ENCODE data around the gene UNCX.

The UNCX gene

DNA sequence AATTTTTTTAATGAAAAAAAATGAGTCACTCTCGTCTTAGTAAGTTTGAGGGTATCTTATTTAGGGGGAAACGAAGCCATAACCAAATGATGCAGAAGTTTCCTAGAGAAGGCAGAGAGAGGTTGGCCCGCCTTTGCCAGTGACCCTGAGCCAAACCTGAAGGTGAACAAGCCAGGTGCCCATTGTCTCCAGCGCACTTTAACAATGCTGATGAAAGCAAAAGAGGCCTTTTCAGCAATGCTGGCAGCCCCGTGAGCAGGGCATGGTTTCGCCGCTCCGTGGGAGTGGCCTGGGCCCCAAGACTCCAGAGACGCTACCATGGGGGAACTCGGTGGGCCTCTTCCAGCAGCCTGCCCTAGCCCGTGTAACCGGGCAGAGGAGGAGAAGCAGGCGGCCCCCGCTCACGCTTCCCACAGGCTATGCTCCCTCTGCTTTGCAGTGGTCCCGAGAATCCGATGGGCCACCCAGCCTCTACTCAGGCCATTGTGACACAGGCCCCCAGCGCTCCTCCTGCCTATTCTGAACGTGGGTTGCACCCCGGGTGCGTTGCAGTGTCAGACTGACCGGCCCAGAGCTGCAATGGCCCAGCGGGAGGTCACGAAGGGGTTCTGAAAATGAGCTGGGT lies 14.0 kb upstream of the UNCX start:
- no peak for DNase-seq (ENCODE audit: low read depth)

DNA sequence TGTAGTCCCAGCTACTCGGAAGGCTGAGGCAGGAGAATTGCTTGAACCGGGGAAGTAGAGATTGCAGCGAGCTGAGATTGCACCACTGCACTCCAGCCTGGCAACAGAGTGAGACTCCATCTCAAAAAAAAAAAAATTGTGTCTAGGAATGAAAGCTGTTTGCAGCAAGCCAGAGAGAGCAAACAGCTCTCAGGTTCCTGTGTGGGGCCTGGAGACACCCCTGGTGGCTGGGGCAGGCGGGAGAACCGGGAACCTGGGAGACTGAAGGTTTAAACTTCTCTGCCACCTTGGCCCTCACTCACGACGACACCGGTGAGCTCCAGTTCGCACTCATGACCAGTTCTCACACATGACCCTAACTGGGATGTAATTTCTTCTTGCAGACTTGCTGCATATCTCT lies 13.2 kb upstream of the UNCX start:
- DNase-seq (ENCODE audit: low read depth), result no peak

DNA sequence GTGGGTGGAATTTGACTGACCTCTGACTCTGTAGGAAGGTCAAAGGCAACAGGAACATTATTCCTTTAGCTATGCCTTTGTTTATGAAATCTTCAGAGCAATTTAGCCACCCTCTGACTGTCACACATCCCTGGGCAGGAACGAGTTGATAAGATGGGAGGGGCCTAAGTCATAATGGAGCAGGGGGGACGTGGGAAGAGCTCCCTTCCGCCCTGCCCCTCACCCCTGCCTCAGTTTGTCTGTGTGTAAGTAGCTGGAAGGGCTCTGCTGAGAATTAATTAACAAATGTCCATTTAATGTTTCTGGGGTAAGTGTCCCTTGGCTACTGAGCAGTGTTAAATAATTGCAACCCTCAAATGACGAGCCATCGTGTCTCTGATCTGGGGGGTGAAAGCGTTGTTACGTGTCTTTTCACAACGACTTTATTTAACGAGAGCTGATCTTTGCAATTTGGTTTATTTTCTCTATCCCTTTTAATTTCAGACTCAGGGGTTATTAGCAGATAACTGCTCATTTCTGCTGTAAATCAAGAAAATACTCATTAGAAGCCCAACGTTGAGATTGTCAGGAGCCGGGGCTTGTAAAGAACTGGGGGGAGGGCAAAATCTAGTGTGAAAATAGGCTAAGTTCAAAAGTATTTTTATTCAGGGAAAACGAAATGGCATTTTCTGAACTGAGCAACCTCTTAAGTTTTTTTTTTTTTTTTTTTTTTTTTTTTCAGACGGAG lies 12.5 kb upstream of the UNCX start:
- DNase-seq (ENCODE audit: low read depth), result no peak

DNA sequence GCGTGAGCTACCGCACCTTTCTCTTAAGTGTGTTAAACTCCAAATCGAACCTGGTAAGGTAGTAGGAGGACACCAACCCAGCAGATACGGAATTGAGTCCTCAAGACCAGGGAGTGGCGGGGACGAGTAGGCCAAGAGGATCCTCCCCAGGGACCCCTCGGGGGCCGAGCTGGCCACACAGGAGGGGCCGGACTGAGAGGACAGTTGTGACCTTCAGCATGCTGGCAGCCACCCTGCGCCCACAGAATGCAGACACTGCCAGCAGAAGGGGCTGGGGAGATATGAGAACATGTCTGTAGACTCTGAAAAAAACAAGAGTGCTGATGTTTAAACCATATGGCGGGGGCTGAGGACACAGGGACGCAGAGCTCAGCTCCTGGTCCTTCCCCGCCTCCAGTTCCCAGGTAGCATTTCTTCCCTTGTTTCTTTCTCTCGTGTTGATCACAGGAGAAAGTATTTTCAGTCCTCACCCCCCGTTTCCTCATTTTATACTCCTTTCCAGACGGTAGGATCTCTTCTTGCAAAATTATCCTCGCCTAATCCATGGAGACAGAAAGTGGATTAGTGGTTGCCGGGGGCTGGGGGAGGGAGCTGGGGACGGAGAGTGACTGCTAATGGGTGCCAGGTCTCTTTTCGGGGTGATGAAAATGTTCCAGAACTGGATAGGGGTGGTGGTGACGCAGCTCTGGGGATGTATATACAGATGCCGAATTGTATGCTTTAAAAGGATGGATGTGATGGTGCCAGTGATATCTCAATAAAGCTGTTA lies 11.5 kb upstream of the UNCX start:
- DNase-seq (ENCODE audit: low read depth), result no peak

DNA sequence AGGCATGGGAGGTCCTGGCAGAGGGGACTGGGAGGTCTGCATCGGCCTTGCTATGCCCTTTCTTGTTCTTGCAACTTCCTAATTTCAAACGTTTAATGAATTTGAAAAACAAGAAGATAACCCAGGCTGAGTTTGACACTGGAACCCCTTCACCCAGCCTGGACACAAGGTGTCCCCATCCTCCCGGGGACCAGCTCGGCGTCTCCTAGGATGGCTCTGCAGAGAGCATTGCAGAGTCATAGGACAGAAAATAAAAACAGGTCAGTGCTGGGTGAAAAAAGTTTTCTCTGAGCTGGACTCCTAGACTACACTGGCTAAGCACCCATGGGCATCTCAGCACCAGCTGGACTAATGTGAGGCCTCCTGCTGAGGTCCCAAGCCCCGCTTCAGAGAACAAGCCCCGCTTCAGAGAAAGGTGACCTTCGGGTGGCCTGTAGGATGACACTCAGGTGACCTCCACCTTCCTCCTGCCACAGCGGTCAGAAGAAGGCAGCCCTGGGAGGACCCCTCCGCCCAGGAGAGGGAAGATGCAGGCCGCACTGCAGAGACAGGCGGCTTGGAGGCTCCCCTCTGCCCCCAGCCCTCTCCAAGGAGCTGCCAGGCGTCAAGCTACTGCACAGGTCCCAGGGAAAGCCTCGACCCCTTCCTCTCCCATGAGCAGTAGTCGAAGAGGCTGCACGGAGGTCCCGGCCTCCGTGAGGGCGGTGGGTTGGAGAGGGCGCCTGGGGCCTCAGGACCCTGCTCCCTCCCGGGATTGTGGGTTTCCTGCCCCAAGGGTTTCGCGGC lies 9.3 kb upstream of the UNCX start:
- DNase-seq (ENCODE audit: low read depth), result no peak

DNA sequence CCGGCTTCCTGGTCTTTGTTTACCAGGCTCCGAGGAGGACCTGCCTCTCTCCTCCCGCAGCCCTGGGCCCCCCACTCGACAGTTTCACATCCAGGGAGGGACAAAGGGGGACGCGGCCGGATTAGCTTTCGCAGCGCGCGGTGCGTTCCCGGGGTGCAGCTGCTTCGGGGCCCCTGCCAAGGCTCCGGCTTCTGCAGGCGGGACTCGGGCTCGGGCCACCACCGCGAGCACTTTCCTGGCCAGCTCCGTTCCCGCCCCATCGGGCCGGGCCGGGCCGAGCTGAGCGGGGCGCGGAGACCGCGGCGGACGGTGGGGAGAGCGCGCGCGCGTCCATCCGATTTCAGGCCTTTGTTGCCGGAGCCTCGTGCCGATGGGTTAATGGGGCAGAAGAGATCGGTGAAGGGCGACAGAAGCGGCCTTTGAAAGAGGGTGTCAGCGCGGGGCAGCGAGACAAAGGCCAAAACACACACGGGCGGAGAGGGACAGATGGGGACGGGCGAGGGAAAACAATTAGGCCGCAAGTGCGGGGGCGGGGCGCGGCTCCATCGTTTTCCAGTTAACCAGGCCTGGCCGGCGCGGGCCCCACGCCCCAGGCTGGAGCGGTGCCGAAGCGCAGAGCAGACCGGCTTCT lies 8.5 kb upstream of the UNCX start:
- DNase-seq (ENCODE audit: low read depth), result no peak

DNA sequence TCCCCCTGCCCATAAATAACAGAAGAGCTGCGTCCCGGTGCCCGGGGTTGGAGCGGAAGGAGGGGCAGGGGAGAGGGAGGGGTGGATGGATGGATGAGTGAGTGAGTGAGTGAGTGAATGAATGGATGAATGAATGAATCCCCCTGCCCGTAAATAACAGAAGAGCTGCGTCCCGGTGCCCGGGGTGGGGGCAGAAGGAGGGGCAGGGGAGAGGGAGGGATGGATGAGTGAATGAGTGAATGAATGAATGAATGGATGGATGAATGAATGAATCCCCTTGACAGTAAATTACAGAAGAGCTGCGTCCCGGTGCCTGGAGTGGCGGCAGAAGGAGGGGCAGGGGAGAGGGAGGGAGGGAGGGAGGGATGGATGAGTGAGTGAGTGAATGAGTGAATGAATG lies 7.6 kb upstream of the UNCX start:
- no peak for DNase-seq (ENCODE audit: low read depth)

DNA sequence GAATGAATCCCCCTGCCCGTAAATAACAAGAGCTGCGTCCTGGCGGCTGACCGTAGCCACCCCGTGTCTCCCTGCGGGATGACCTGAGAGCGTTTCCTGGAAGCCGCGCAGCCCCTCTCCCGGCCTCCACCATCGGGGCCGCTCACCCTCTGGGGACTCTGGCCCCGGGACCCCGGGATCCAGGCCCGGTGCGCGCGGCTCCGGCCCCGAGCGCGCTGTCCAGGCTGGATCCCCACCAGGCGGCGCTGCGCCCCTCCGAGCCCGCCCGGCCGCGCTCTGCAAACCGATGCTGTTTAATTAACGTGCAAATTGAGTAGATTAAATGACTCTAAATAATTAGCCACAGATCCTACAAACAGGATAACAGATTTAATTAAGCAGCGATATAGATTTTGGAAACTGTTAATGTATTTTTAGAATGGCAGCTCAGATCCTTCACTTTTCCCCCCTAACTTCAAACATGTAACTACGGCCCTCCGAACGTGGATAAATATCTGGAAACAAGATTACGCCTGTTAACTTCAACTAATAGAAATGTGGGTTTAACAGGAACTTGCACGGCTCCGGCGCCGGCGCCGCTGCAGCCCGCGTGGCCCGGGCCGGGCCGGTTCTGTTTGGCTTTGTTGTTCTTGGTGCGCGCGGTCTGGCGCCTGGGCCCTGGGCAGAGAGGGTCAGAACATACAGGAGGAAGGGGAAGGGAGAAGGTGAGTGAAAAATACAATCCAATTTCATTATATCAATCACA lies 7.1 kb upstream of the UNCX start:
- DNase-seq (ENCODE audit: low read depth), result peak; percentile 54

DNA sequence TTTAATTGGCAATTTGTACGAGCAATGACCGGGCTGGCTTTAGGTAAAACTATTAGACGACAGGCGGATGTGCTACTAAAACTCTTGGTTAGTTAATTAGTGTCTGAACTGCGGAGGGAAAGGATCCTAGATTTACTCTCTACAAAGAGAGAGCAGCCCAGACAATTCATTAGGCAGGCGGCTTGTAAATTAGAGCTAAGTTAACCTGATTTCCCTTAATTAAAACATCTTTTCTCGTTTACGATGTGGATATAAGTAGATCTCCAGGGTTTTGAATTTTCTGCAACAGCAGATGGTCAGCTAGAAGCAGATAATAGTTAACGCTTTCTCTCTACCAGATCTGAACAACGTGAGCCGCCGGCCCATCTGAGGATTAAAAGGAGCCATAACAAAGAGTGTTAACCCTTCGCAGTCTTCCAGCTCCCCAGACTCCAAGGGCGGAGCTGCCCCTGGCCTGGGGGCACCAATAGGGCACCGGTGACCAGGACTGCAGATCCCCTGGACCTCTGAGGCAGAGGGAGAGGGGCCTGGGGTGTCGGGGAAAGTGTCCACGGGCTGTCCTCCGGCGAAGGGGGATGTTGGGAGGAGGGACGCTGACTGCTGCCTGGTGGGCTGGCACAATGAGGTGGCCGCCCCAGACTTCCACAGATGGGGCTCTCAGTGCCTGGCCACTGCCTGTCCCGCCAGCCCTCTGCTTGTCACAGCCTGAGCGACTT lies 6.3 kb upstream of the UNCX start:
- DNase-seq (ENCODE audit: low read depth), result no peak

DNA sequence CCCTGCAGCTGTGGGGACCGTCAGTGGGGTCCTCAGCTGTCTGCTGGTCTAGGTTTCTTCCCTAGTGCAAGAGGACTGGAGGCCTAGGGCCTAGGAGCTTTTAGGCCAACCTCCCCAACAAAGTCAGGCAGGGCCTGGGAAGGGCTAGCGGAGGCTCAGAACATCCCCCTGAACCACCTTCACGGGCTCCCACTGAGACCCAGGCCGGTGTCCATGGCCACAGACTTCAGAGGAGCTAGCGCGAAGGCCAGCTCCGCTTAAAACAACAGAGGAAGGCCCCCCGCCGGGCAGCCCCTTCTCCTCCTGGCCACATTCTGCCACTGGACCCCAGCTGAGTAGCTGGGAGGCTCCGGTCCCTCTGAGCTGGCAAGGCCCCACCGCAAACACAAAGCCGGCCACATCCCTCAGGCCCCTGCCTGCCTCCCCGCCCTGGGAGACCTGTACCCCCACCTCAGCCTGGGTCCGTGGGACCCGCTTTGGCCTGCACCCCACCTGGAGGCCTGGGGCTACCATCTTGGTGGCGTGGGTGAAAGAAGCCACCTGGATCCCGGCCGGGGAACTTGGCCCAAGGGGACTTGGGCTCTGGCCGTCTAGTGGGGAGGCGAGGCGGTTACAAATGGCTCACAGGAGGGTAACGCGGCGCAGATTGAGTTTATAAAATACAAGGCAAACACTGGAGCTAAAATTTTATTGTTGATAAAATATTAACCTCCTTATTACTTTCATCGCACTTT lies 5.4 kb upstream of the UNCX start:
- no peak for DNase-seq (ENCODE audit: low read depth)

DNA sequence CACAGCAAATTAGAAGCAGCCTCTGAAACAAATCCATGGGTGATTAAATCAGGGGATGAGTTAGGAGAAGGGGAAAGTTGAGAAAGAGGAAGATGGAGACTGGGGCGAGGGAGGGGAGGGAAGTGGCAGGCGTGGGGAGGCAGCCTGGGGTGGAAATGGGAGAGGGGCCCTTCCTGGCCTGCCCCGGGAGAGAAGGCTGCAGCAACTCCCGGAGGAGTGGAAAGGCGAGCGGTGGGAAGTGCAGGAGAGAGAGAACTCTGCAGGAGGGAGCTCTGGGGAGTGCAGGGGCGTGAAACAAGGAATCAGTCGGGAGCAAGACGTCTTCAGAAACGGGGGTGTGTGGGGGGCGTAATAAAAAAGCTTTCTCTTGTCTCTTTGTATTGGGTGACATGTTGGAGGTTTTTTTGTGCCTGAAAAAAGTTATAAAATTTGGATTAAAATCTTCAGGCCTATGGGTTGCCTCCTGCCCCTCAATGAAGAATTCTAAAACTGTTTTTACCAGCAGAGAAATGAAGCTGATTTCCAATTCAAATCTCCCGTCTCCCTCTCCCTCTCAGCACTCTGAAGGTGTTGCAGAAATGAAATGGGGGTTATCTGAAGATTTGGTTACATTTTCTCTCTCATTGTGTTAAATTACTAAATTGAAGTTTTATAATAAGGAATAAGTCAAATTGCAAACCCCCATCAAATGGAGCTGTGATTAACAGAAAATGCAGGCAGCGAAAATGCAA lies 4.7 kb upstream of the UNCX start:
- no peak for DNase-seq (ENCODE audit: low read depth)

DNA sequence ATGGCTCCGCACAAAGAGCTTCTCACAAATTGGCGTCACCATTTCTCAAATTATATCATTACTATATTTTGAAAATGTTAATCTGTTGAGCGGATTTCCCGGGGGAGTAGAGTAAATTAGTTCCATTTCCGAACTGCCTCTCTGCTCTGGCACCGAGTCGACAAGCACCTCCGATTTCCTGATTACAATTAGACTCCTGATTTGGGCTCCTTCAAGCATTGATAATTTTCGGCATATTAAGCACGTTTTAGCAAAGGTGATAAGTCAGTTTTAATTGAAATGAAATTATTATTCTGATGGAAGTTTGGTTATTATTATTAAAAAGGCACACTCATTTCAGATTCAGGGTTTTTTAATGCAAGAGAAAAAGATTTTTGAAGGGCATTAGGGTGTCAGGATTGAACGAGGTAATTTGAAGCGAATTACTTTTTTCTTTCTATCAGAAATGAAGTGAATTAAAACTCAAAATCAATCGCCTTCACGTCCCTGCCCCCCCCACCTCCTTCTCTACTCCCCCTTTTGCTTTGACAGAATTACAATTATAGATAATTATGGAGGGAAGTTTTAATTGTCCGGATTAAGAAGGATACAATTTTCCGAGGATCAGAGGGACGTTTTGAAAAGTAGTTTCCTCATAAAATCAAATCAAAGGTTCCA lies 4.0 kb upstream of the UNCX start:
- DNase-seq (ENCODE audit: low read depth), result no peak

DNA sequence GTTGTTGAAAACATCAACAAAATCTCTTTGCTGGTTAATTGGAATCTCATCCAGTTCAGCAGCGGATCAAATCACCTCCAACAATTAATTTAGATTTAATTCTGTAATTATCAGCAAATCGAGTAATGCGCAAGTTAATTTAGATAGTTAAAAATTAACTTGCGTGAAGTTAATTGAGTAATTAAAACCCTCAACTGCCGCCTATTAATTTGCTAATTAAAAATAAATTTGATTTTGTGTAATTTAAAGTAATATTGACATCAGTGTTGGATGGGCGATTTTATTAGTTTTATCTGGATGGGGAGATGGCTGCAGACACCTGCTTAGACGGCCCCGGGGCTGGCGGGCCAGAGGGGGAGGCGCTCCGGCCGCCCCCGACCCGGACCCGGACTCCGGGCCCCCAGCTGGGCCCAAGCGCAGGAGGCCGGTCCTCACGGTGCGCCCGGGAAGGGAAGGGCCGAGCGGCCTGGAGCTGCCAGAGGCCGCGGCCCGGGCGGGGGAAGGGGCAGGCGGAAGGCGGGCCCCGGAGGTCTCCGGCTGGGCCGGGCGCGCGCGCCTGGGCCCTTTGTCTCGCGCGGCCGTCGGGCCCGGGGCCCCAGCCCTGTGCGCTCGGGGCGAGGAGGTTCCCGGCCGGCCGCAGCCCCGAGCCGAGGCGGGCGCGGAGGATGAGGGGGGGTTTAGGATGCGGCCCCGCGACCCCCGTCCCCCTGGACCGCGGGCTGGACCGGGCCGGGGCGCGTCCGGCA lies 3.3 kb upstream of the UNCX start:
- no peak for DNase-seq (ENCODE audit: low read depth)

DNA sequence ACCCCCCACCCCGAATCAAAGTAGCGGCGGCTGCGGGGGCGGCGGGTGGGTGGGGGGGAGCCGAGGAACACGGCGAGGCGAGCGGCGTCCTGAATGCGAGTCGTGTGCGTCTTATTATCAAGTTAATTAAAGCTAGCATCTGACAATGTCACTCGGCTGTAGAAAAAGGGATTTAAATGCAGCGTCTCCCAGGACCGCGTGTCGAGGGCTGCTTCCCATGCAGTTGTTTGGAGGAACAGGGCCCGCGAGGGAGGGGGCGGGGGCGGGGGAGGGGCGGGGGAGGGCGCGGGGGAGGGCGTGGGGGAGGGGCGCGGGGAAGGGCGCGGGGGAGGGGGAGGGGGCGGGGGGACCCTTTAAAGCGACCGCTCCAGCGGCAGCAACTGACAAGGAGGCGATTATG lies 2.7 kb upstream of the UNCX start:
- DNase-seq (ENCODE audit: low read depth), result no peak

DNA sequence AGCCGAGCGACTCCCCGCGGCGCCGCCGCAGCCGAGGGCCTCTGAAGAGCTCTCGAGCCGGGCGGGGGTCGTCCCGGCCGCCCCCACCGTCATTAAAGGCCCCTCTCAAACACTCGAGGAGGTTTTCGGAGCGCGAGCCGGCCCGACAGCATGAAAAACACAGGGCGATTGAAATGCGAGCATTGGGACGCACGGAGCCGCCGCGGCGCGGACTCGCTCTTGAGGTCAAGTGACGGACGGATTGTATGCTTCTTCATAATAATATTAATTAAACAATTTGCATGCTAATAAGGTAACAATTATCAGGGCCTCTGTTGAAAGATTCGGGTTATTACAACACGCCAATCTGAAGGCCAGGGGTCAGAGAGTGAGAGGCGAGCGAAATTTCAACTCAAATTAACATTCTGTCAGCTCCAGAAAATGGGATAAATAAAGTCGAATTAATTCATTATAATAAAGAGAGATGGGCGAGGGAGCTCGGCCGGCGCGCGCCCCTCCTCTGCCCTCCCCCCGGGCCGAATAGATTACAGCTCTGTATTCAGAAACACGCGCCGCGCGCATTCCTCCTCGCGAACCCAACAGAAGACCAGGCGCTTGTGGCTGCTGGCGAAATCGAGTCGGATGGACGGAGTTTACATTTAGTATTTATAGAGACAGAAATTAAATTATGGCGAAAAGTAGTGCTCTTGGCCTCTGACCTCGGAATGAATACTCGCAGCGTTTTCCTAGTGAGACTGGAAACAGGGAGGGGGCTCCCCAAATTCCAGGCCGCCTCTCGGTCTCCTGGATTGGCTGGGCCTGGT lies 2.1 kb upstream of the UNCX start:
- no peak for DNase-seq (ENCODE audit: low read depth)

DNA sequence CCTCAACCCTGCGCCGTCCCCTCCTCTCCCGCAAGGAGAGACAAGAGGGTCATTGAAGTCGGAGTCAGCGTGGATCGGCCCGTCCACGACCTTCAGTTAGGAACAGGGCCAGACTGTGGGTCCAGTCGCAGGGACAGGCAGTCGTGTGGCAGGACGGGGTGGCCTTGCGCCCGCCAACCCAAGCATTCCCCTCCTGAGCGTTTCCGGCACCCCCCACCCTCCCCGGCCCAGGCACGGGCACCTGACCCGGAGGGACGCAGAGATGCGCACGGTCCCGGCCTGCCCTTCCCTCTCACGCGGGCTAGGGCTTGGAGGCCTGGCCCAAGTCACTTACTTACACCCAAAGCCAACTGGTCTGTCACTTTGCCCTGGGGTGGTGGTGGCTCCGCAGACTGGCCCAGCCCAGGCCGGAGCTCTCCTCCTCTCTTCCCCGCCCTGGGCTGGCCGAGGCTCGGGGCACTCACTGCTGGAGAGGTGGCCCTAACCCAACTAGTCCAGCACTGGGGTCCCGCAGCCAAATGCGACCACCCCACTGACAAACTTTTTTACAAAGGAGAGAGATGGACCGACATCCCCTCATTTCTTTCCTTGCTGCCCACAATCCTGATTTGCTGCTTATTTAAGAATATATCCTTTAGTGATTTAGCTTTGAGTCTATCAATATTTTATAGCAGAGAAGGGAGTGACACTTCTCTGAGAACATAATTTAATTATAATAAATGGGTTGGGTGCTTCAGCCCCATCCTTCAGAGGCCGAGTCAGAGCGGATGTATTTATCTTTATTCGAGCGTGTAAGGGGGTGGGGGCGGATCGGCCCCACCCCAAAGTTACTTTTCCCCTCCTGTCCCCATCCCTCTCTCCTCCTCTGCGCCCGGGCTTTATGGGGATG lies 1.2 kb upstream of the UNCX start:
- no peak for DNase-seq (ENCODE audit: low read depth)

Measured in activated T-cell treated with anti-CD3 and anti-CD28 coated beads for 48 hours (primary cell).